OCI-LY3 (cell line): ENCODE results near the gene ADD3.

Source experiments
- H2AFZ ChIP-seq: fragments of 200-600, 300-600 bp; shearing (Covaris generic); 2 replicates; pipeline ENCODE4 v1.6.0; 2014; ENCODE audit warnings: antibody characterized with exemption, low read depth, low read length
- H3K27ac ChIP-seq: fragments of 200-600, 300-600 bp; sonication (generic); 2 replicates; pipeline ENCODE4 v1.5.1; 2014; ENCODE audit warnings: mild to moderate bottlenecking, low read length, moderate library complexity, mixed read lengths
- H3K27me3 ChIP-seq: fragments of 200-600, 300-600 bp; sonication (generic); 2 replicates; pipeline ENCODE4 v1.6.1; 2014; ENCODE audit warnings: low read depth, low read length, mixed read lengths
- H3K36me3 ChIP-seq: fragments of 200-600, 300-600 bp; sonication (generic); replicated peaks from 2 replicates; pipeline ENCODE3; 2014; ENCODE audit warnings: low read depth, low read length, mixed read lengths
- H3K4me1 ChIP-seq: fragments of 300-600, 200-600 bp; sonication (generic); 2 replicates; pipeline ENCODE4 v1.6.1; 2014; ENCODE audit warnings: low read length, mixed read lengths
- H3K4me2 ChIP-seq: fragments of 200-600, 300-600 bp; sonication (generic); 2 replicates; pipeline ENCODE4 v1.6.1; 2014; ENCODE audit warnings: low read length, mixed read lengths
- H3K4me3 ChIP-seq: fragments of 300-600, 200-600 bp; sonication (generic); 2 replicates; pipeline ENCODE4 v1.5.1; 2014; ENCODE audit warnings: antibody characterized with exemption, mild to moderate bottlenecking, low read length, moderate library complexity
- H3K79me2 ChIP-seq: fragments of 300-600, 200-600 bp; shearing (Covaris generic); 2 replicates; pipeline ENCODE4 v1.6.1; 2014; ENCODE audit warnings: mild to moderate bottlenecking, low read length, mixed read lengths
- H3K9ac ChIP-seq: fragments of 300-600, 200-600 bp; shearing (Covaris generic); 2 replicates; pipeline ENCODE4 v1.6.0; 2014; ENCODE audit warnings: mild to moderate bottlenecking, low read length, moderate library complexity
- H3K9me3 ChIP-seq: fragments of 200-600, 300-600 bp; shearing (Covaris generic); 2 replicates; pipeline ENCODE4 v1.6.1; 2014; ENCODE audit warnings: low read length, mixed read lengths; ENCODE audit not compliant: insufficient read depth
- H4K20me1 ChIP-seq: fragments of 200-600, 300-600 bp; sonication (generic); 2 replicates; pipeline ENCODE4 v1.6.1; 2016; ENCODE audit warnings: low read length, mixed read lengths; ENCODE audit not compliant: insufficient read depth
- CTCF ChIP-seq: fragments of 200-600, 300-600 bp; sonication (generic); IDR thresholded peaks from 2 replicates; pipeline ENCODE4 v1.5.1; 2014; ENCODE audit warnings: antibody characterized with exemption, low read length, low read depth
- EZH2phosphoT487 ChIP-seq: fragments of 200-600 bp; shearing (Covaris generic); IDR thresholded peaks from 2 replicates; pipeline ENCODE4 v1.6.1; 2018; ENCODE audit warnings: antibody characterized with exemption, mixed run types, low read depth

The ADD3 gene

GRCh38 chr10:109978481-109978880, 29.3 kb upstream of the ADD3 start:
- Histone ChIP-seq H3K36me3 (no peaks in the 10 kb centered on the region), H3K9me3 (no peaks in the 10 kb centered on the region), H3K4me2 (no peak overlapping the region), H3K27ac (no peak overlapping the region), H3K27me3 (0 out of 2 replicates have a peak, but pooled peaks cover 1% of the 10 kb centered on the region), H4K20me1 (no peaks in the 10 kb centered on the region), H3K79me2 (no peaks in the 10 kb centered on the region), H3K4me3 (no peak overlapping the region), H3K4me1 (peaks cover 13% of the 10 kb centered on the region), H3K9ac (no peak overlapping the region), H2AFZ (no peak overlapping the region)
- TF ChIP-seq EZH2phosphoT487 (no peak), CTCF (peak; percentile 72)

GRCh38 chr10:109979215-109979614, 28.6 kb upstream of the ADD3 start:
- Histone ChIP-seq H4K20me1 (no peaks in the 10 kb centered on the region), H3K4me3 (no peak overlapping the region), H3K4me1 (peaks cover 20% of the 10 kb centered on the region), H3K27me3 (no peaks in the 10 kb centered on the region), H3K27ac (no peak overlapping the region), H3K4me2 (no peak overlapping the region), H3K9me3 (no peaks in the 10 kb centered on the region), H3K36me3 (no peaks in the 10 kb centered on the region), H3K79me2 (no peaks in the 10 kb centered on the region), H3K9ac (no peak overlapping the region), H2AFZ (no peak overlapping the region)
- TF ChIP-seq EZH2phosphoT487 (no peak), CTCF (no peak)

GRCh38 chr10:109981650-109982049, 26.1 kb upstream of the ADD3 start:
- H3K9ac ChIP-seq: no peak overlapping the region
- H3K9me3 ChIP-seq: no peaks in the 10 kb centered on the region
- H3K27me3 ChIP-seq: no peaks in the 10 kb centered on the region
- no peak overlapping the region for H3K27ac ChIP-seq
- TF ChIP-seq CTCF: no peak
- no peak for TF ChIP-seq EZH2phosphoT487
- H3K4me1 ChIP-seq: peaks cover 17% of the 10 kb centered on the region
- H4K20me1 ChIP-seq: no peaks in the 10 kb centered on the region
- no peak overlapping the region for H3K4me3 ChIP-seq
- H3K36me3 ChIP-seq: no peaks in the 10 kb centered on the region
- H2AFZ ChIP-seq: no peak overlapping the region
- H3K4me2 ChIP-seq: no peak overlapping the region
- no peaks in the 10 kb centered on the region for H3K79me2 ChIP-seq

- H3K27ac ChIP-seq: no peak overlapping the region
- H3K4me1 ChIP-seq: peaks cover 12% of the 10 kb centered on the region
- H3K9ac ChIP-seq: no peak overlapping the region
- H3K9me3 ChIP-seq: no peaks in the 10 kb centered on the region
- H4K20me1 ChIP-seq: no peaks in the 10 kb centered on the region
- H3K36me3 ChIP-seq: no peaks in the 10 kb centered on the region
- TF ChIP-seq EZH2phosphoT487: no peak
- TF ChIP-seq CTCF: no peak
- no peaks in the 10 kb centered on the region for H3K79me2 ChIP-seq
- H3K27me3 ChIP-seq: no peaks in the 10 kb centered on the region
- no peak overlapping the region for H2AFZ ChIP-seq
- H3K4me2 ChIP-seq: no peak overlapping the region
- H3K4me3 ChIP-seq: no peak overlapping the region
Observed at GRCh38 chr10:109982123-109982522, 25.7 kb upstream of the ADD3 start.
